KBM-7 (cell line): ENCODE measurements around the gene SLC37A4.
"Not testable (repeated sequence)": the region's sequence is repeated elsewhere in the genome, so short reads cannot be mapped to it uniquely, and the experiment has no call there.

Experiments
- DNase-seq: peaks from one replicate; pipeline ENCODE4 v3.0.0-alpha.2; 2015
- in situ Hi-C: fragments of 300-500 bp; cut with MboI; formaldehyde crosslinking; loops from 2 replicates; pipeline ENCODE4 v1.14.3; 2020; ENCODE audit warnings: low sequenced_read_pairs, low pct_unique_long_range_greater_than_20kb, mixed read lengths

SLC37A4 gene

DNA sequence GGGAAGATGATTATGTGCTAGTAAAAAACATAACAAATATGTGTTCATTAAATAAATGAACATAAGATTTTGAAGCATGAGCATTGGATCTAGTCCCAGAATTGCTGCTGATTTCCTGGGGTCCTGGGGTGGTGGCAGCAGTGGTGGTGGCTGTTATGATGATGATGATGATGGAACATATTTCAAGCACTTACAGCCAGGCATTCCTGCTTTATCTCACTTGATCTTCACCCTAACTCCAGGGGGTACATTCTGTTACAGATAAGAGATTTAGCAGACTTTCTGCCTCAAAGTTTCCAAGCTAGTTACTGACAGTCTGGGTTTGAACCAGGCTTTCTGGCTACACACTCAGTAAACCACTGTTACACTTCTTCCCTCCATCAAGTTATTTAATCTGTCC is 6.9 kb downstream of the SLC37A4 start:
- DNase-seq, result no peak
- in situ Hi-C loops, result no loop called here

DNA sequence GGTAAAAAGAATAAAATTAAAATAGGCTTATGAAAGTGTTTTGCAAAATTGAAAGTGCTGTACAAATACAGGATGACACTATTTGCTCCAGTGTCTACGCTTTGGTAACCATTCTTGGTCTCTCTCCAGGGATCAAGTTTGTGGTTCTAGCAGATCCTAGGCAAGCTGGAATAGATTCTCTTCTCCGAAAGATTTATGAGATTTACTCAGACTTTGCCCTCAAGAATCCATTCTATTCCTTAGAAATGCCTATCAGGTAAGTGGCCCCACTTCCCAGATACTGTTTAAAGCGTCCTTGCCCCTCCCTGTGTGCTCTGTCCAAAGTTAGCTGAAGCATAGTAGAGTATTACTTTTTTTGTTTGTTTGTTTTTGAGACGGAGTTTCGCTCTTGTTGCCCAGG is 9.0 kb downstream of the SLC37A4 start:
- DNase-seq, result no peak
- in situ Hi-C loops, result no loop called here

DNA sequence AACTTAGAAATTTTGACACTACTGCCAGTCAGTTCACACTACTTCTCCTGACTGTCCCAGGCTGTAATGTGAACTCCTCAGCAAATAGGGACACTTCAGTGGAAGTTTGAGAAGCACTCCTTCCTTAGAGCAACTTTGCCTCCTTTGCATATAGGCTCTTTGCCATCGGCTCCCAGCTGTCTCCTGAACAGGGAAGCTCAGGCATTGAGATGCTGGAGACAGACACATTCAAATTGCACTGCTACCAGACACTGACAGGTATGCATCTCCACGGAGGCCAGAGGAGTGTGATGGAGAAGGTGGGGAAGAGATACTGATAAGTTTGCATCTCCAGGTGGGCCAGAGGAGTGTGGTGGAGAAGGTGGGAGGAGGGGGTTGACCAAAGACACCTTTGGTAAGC is 10.7 kb downstream of the SLC37A4 start:
- DNase-seq, result no peak
- in situ Hi-C loops, result no loop called here

DNA sequence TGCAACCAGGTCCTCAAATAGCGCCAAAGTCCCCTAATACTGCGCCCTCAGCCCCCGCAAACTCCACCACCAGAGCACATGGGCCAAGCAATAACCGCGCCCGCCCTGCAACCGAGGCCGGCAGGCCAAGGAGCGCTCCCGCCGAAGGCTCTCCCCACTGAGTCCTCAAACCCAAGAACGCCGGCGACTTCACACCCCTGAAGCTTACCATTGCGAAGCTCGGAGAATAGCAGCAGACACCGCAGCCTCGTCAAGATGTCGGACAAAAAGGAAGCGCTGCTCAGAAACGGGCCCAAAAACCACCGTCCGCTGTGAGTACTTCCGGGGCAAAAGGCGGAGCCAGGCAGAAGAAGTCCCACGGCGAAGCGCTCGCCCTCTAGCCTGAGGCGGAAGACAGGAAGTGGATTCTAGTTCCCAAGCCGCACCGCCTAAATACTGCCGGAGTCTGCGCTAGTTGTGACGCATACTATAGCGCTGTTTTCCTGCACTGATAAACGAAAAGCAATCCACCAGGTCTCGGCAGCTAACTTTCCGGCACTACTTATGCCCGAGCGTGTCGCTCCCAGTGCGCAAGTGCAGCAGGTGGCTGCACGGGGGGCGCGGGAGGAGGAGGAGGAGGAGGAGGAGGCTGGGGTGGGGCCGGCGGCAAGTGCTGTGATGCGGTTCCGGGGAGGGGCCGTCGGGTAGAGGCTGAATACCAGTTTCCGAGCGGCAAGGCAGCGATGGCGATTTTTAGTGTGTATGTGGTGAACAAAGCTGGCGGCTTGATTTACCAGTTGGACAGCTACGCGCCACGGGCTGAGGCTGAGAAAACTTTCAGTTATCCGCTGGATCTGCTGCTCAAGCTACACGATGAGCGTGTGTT is 12.4 kb downstream of the SLC37A4 start, which contains the start of the genes RPS25 and TRAPPC4:
Gene RPS25, minus strand, starts transcription at position 270 of the 865 bp plus-strand sequence. Its CDS starts 59 bp downstream, at position 211.
Gene TRAPPC4, plus strand, starts transcription at position 693 of the 865 bp plus-strand sequence. Its CDS starts 30 bp downstream, at position 723.
- in situ Hi-C loops, result no loop called here

DNA sequence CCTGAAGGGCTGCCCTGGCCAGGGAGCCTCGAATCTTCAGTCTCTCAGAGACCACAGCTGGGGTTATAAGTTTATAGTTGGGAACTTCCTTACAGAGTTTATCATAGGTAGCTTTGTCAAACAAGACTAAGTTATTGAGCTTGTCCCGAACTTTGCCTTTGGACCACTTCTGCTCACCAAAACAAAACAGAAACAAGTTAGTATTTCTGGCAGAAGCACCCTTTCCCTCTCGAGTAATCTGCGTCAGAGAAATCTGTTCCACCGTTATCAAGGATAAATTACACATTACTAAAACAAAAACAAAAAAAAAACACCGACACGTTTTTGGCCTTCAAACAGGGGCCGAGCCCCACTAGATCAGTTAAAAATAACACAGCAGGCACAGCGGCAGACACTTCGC is 13.3 kb downstream of the SLC37A4 start:
- DNase-seq, in situ Hi-C loops: not testable (repeated sequence)

More for the DNA sequence above, 12.4 kb downstream of the SLC37A4 start, which contains the start of the genes RPS25 and TRAPPC4:
- DNase-seq, result peak; percentile 97

DNA sequence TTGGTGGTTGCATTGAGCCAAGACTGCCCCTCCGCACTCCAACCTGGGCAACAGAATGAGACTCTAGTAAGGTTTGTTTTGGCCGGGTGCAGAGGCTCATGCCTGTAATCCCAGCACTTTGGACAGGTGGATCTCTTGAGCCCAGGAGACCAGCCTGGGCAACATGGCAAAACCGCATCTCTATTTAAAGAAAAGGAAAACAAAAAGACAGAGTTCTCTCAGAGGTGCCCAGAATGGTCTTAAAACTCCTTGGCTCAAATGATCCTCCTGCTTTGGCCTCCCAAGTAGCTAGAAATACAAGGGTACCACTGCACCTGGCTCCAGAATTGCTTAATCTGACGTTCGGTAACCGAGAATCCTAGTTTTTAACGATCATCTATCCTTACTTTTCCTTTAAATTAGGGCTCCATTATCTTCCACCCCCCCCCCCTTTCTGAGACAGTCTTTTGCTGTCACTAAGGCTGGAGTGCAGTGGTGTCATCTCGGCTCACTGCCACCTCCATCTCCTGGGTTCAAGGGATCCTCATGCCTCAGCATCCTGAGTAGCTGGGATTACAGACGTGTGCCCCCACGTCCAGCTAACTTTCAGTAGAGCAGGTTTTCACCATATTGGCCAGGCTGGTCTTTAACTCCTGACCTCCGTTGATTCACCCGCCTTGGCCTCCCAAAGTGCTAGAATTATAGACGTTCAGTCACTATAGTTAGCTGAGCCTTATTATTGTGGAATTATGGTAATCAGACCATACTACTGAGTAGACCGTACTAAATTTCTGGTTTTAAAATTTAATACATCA is 14.3 kb downstream of the SLC37A4 start:
- in situ Hi-C loops, result no loop called here
- no peak for DNase-seq

DNA sequence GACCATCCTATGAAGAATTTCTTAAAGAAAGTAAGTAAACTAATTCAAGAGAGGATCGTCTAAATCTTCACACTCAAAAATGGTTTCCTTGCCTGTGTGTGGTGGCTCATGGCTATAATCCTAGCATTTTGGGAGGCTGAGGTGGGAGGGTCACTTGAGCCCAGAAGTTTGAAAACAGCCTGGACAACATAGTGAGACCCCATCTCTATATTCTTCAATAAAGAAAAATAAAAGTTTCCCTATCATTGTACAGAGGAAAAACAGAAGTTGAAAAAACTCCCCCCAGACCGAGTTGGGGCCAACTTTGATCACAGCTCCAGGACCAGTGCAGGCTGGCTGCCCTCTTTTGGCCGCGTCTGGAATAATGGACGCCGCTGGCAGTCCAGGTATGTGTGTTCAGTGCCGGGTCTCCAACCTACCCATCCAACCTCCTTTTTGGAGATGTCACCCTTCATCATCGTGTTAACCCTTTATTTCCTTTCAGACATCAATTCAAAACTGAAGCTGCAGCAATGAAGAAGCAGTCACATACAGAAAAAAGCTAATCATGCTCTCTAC is 15.5 kb downstream of the SLC37A4 start:
- in situ Hi-C loops, result no loop called here
- no peak for DNase-seq

DNA sequence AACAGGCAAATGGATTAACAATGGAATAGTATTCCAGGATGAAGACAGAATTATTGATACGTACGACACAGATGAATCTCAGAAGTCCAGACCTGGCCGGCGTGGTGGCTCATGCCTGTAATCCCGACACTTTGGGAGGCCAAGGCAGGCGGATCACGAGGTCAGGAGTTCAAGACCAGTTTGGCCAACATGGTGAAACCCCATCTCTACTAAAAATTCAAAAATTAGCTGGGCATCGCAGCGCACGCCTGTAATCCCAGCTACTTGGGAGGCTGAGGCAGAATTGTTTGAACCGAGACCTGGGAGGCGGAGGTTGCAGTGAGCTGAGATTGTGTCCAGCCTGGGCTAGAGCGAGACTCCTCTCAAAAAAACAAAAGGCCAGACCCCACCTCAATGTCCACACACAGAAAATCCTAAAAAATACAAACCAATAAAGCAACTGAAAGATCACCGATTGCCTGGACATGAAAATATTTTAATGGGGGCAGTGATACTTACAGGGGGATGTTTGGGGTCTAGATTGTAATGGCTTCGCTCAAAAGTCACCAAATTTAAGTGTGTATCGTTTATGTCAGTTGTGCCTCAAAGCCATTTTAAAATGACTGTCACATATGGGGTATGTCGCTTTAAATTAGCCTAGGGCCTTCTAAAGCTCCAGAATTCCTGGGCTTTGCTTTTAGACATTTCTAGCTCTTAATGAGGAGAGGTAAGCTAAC is 16.3 kb downstream of the SLC37A4 start:
- no peak for DNase-seq
- in situ Hi-C loops, result no loop called here

DNA sequence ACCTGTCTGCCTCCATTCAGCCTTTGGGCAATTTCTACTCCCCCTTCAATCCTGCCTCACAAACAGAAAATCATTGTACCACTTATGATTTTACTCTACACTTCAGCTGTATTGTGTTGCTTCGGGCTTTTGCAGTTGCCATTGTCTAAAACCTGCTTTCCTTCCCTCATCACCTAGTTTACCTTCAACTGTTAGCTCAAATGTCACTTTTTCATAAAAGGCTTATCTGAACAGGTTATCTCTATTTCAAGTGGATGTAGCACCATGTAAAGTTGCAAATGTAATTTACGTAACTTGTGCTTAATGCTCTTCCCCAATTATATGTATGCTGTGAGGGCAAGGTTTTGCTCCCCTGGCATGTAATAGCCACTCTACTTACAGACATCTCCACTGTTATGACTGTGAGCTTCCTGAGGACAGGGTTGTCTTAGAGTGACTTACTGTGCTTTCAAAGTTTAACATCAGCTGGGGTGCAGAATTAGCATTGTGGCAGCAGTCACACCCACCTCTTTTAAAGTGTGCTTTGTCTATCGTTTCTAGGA is 18.0 kb downstream of the SLC37A4 start:
- DNase-seq, result no peak
- in situ Hi-C loops, result no loop called here

DNA sequence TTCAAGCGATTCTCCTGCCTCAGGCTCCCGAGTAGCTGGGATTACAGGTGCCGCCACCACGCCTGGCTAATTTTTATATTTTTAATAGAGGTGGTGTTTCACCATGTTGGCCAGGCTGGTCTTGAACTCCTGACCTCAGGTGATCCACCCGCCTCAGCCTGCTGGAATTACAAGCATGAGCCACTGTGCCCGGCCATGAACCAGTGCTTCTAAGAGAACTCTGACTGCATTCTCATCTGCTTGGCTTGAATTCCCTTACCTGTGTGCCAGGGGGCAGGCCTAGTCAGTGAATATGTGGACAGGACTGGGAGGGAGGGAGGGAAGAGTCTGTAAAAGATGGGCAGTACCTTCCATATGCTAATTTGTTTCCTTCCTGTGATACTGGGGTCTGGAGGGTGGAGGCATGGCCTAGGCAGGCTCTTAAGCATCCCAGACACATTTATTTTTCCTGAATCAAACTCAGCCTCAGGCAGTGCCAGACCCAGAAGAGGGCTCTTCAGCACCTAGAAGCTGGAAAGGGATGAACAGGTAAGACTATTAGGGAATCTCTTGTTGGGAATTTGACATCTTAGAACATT is 19.1 kb downstream of the SLC37A4 start:
- no peak for DNase-seq
- in situ Hi-C loops, result no loop called here

DNA sequence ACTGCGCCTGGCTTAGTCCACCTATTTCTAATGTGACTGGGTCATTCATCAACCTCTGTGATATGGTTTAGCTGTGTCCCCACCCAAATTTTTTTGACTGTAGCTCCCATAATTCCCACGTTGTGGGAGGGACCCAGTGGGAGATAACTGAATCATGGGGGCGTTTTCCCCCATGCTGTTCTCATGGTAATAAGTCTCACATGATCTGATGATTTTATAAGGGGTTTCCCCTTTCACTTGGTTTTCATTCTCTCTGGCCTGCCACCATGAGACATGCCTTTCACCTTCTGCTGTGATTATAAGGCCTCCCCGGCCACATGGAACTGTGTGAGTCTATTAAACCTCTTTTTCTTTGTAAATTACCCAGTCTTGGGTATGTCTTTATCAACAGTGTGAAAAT is 24.0 kb downstream of the SLC37A4 start:
- no peak for DNase-seq
- in situ Hi-C loops, result no loop called here

DNA sequence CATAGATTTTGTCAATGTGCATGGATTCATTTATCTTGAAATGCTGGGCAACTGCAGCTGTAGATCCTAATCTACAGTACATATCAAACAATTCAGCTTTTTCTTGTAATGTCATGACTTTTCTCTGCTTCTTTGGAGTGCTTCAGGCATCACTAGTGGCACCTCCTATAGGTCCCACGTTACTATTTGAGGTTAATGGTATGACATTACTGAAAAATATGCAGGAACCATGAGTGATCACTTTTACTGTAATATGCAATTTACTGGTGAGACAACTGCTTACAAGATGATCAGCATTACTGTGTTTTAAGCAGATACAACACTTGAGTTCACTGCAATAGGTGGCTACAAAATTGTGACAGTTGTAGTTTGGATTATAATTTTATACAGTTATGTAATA is 29.8 kb downstream of the SLC37A4 start:
- no peak for DNase-seq
- in situ Hi-C loops, result no loop called here

DNA sequence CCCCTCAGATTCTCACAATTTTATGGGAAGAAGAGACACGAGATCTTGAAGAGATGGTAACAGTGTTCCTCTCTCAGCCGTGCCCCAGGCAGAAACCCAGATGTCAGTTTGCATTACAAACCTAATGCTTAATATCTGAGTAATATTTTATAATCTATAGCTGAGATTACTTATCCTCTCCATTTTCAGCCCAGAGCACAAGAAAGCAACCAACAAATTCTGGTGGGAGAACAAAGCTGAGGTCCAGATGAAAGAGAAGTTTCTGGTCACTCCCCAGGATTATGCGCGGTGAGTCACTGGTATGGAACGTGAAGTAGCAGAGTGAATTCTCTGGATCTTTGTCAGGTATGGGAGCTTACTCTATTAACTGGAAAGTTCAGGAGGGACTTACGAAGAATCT is 31.9 kb downstream of the SLC37A4 start:
- no peak for DNase-seq
- in situ Hi-C loops, result no loop called here

DNA sequence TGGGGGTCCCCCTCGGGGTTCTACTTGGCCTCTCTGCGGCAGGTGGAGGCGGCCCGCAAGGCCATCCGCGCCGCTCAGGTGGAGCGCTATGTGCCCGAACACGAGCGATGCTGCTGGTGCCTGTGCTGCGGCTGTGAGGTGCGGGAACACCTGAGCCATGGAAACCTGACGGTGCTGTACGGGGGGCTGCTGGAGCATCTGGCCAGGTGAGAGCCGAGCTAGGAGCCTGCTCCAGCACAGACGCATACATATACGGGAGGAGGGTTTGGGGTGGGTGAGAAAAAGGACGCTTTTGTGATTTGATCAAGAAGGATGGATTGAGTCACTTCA is 32.3 kb downstream of the SLC37A4 start:
- in situ Hi-C loops, result no loop called here
- no peak for DNase-seq

DNA sequence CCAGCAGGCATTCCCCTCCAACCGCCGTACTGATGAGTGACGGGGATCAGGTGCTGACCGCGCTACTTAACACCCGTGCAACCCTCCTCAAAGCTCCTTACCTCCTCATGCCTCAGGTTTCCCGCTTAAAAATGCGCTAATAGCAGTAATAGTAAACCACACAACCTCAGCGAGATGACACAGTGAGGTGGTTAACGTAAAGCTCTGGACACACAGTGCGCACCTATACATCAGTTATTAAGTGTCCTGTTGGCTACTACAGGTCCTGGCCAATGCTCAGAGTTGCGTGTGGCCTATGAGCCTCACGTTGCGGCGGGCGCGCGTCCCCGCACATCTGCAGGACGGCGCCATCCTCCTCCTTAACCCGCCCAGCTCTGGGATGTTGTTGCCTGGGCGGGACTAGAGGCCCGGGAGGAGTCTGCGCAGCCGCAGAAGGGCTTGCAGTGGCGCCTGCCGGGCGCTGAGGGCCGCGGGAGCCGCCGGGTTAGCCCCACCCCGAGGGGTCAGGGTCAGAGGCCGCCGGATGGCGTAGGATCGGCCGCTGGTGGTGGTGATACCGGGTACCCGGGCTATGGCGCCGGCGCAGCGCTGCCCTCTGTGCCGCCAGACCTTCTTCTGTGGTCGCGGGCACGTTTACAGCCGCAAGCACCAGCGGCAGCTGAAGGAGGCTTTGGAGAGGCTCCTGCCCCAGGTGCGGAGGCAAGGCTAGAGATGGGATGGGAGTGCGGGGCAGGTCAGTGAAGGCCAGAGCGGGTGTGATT is 32.9 kb downstream of the SLC37A4 start, which contains the start of gene CENATAC:
Gene CENATAC, plus strand, starts transcription at position 512 of the 761 bp plus-strand sequence. Its CDS starts 60 bp downstream, at position 572.
- peak; percentile 91 for DNase-seq
- in situ Hi-C loops, result no loop called here

DNA sequence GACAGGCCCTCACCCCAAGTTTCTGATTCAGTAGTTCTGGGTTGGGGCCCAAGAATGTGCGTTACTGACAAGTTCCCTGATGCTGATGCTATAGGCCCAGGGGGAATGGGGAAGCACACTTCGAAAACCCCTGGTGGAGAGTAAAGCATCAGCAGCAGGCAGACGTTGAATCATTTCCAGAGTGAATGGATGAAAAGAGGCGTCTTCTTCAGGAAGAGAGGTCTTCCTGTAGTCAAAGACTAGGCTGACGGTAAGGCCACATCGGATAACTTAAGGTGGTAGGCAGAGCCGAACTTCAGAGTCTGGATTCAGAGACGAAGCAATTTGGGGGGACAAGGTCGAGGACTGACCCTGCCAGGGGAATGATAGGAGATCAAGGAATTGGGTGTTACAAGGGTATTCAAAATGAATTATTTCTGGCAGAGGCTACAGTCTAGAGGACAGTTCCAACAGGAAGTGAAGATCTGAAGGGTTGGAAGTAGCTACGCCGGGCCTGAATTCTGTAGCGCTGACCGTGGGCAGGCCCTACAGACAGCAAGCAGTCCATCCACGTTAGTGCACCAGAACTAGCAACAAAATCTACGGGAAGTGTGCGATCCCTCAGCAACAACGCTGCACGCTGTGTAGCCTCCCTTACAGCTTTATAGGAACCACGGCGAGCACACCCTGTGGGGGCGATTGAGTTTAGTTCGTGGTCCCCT is 33.6 kb downstream of the SLC37A4 start:
- in situ Hi-C loops, result no loop called here
- peak; percentile 68 for DNase-seq

DNA sequence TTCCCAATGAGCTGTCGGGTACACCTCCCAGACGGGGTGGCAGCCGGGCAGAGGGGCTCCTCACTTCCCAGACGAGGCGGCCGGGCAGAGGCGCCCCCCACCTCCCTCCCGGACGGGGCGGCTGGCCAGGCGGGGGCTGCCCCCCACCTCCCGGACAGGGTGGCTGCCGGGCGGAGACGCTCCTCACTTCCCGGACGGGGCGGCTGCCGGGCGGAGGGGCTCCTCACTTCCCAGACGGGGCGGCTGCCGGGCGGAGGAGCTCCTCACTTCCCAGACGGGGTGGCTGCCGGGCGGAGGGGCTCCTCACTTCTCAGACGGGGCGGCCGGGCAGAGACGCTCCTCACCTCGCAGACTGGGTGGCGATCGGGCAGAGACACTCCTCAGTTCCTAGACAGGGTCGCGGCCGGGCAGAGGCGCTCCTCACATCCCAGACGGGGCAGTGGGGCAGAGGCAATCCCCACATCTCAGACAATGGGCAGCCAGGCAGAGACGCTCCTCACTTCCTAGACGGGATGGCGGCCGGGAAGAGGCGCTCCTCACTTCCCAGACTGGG is 39.1 kb downstream of the SLC37A4 start:
- DNase-seq, result not testable (repeated sequence)

More for the DNA sequence above, 39.1 kb downstream of the SLC37A4 start:
- in situ Hi-C loops, result not testable (repeated sequence)
